CD4-positive, alpha-beta memory T cell (primary cell): ENCODE data around the gene HDAC7. TPM values are rescaled to one million over a fixed set of nuclear protein-coding genes. Genes with fewer than 3 reads are reported as not detected.

Experiments
- CTCF ChIA-PET: fragments of 350-600 bp; sonication (Branson Sonifier 250); formaldehyde crosslinking; loops from one replicate; lab custom pipeline; 2021; ENCODE audit warnings: inconsistent platforms; ENCODE audit not compliant: partially characterized antibody; lab: Charles Lee
- POLR2A ChIA-PET: fragments of 350-600 bp; sonication (Branson Sonifier 250); formaldehyde crosslinking; loops from one replicate; lab custom pipeline; 2021; ENCODE audit not compliant: partially characterized antibody; lab: Charles Lee
- DNase-seq, 5 donors: peaks; one replicate each; pipeline versions ENCODE4 v3.0.0 to v3.0.0-alpha.2; 2020 to 2022; ENCODE audit warnings: mixed read lengths in 1 of 5
- H3K27ac ChIP-seq: one replicate; pipeline ENCODE4 v1.7.0; 2013; ENCODE audit warnings: low read depth, low read length
- H3K27me3 ChIP-seq: 2 replicates; pipeline ENCODE4 v1.7.0; 2013; ENCODE audit warnings: mild to moderate bottlenecking, low read length, moderate library complexity; ENCODE audit not compliant: insufficient read depth
- H3K36me3 ChIP-seq: 2 replicates; pipeline ENCODE4 v1.7.0; 2013; ENCODE audit warnings: mild to moderate bottlenecking, low read length, moderate library complexity; ENCODE audit not compliant: insufficient read depth
- H3K4me1 ChIP-seq: 2 replicates; pipeline ENCODE4 v1.7.0; 2013; ENCODE audit warnings: mild to moderate bottlenecking, low read length, moderate library complexity; ENCODE audit not compliant: insufficient read depth
- H3K4me3 ChIP-seq, 2 donors: one replicate each; pipeline ENCODE4 v1.7.0; 2013; ENCODE audit warnings: low read length in 2 of 2, mild to moderate bottlenecking in 1 of 2
- H3K9me3 ChIP-seq, 2 donors: one replicate each; pipeline ENCODE4 v1.7.0; 2013; ENCODE audit warnings: low read length in 2 of 2, control low read depth in 1 of 2; ENCODE audit not compliant: control insufficient read depth in 1 of 2
- H3K27ac Mint-ChIP-seq, 7 donors: one replicate each; pipeline ENCODE4 v1.8.0; 2020 to 2021; ENCODE audit warnings: mixed read lengths in 7 of 7, mild to moderate bottlenecking in 6 of 7, inconsistent platforms in 3 of 7, moderate library complexity in 3 of 7
- H3K27me3 Mint-ChIP-seq, 2 donors: one replicate each; pipeline ENCODE4 v1.8.0; 2020 to 2021; ENCODE audit warnings: mixed read lengths in 2 of 2
- H3K36me3 Mint-ChIP-seq, 2 donors: one replicate each; pipeline ENCODE4 v1.8.0; 2020 to 2021; ENCODE audit warnings: mixed read lengths in 2 of 2, inconsistent platforms in 1 of 2, mild to moderate bottlenecking in 1 of 2
- H3K4me1 Mint-ChIP-seq, 4 donors: one replicate each; pipeline ENCODE4 v1.8.0; 2020 to 2021; ENCODE audit warnings: mixed read lengths in 4 of 4, mild to moderate bottlenecking in 1 of 4
- H3K4me3 Mint-ChIP-seq, 8 donors: one replicate each; pipeline ENCODE4 v1.8.0; 2020 to 2021; ENCODE audit warnings: mixed read lengths in 8 of 8, mild to moderate bottlenecking in 7 of 8, moderate library complexity in 6 of 8, inconsistent platforms in 3 of 8
- H3K9me3 Mint-ChIP-seq, 8 donors: one replicate each; pipeline ENCODE4 v1.8.0; 2020 to 2021; ENCODE audit warnings: mixed read lengths in 8 of 8, mild to moderate bottlenecking in 5 of 8, inconsistent platforms in 3 of 8, moderate library complexity in 1 of 8
- intact Hi-C: fragments of 100-400 bp; cut with micrococcal nuclease; formaldehyde crosslinking; loops from one replicate; pipeline ENCODE4 v1.15.1; 2023
- polyA plus RNA-seq, 2 donors: library from polyadenylated mRNA; unstranded; fragments of 300-500 nt; fragmentation: Illumina TruSeq; gene quantifications; one replicate each; pipeline ENCODE4 v1.2.3, GENCODE V29; 2021
- total RNA-seq, 2 experiments: library from RNA; stranded (reverse); gene quantifications; one replicate each; pipeline ENCODE4 v1.2.3, GENCODE V29; 2021

The HDAC7 gene
- total and polyA plus RNA-seq, 4 experiments from 2014 or later = 7.9 to 142 (median 83.1) TPM

- H3K36me3 Mint-ChIP-seq = no peaks in the 10 kb centered on the region
- no peak for DNase-seq
- intact Hi-C loops = no loop called here
- peak overlapping the region in 2 of 7 donors; percentile 36 to 68 for H3K27ac Mint-ChIP-seq
- H3K4me1 Mint-ChIP-seq = peaks cover 0 to 22% (median 12%) of the 10 kb centered on the region in 4 donors
- Histone ChIP-seq H3K9me3 (no peaks in the 10 kb centered on the region), H3K36me3 (no peaks in the 10 kb centered on the region), H3K4me1 (peaks cover 8% of the 10 kb centered on the region), H3K27ac (no peak overlapping the region), H3K27me3 (no peaks in the 10 kb centered on the region), H3K4me3 (no peak overlapping the region)
- H3K27me3 Mint-ChIP-seq = no peaks in the 10 kb centered on the region
- no peaks in the 10 kb centered on the region for H3K9me3 Mint-ChIP-seq
- peak overlapping the region in 1 of 8 donors; percentile 45 for H3K4me3 Mint-ChIP-seq
- POLR2A ChIA-PET = interaction anchor here (1.2 kb wide), 1 partner anchor 12 kb away, joined by 3 read pairs; no protein-coding TSS in a partner anchor
- CTCF ChIA-PET = interaction anchor here (1.5 to 13.8 kb wide), 6 partner anchors 18 to 100 kb away, joined by 3 to 671 read pairs (median 9); partner anchors contain the start of gene SLC48A1
Measured at GRCh38 chr12:47735649-47736048, 84.1 kb downstream of the HDAC7 start.

- Mint-ChIP-seq H3K9me3 (no peaks in the 10 kb centered on the region), H3K4me3 (no peak overlapping the region), H3K27me3 (no peaks in the 10 kb centered on the region), H3K27ac (no peak overlapping the region), H3K4me1 (peaks cover 0 to 14% (median 7%) of the 10 kb centered on the region in 4 donors), H3K36me3 (no peaks in the 10 kb centered on the region)
- ChIA-PET CTCF (interaction anchor here (1.1 to 6.8 kb wide), 3 partner anchors 8 to 104 kb away, joined by 4 to 96 read pairs (median 8); partner anchors contain the start of gene RAPGEF3), POLR2A (no interaction called here)
- peaks cover 4% of the 10 kb centered on the region for H3K4me1 ChIP-seq
- no peaks in the 10 kb centered on the region for H3K36me3 ChIP-seq
- no peaks in the 10 kb centered on the region for H3K27me3 ChIP-seq
- DNase-seq = no peak
- no peak overlapping the region for H3K27ac ChIP-seq
- intact Hi-C loops = no loop called here
- H3K9me3 ChIP-seq = no peaks in the 10 kb centered on the region
- H3K4me3 ChIP-seq = no peak overlapping the region
Measured at GRCh38 chr12:47734725-47735480, 84.8 kb downstream of the HDAC7 start.

GRCh38 chr12:47733142-47733541 is 86.6 kb downstream of the HDAC7 start:
- no peaks in the 10 kb centered on the region for H3K4me1 ChIP-seq
- H3K4me3 Mint-ChIP-seq = no peak overlapping the region
- H3K9me3 Mint-ChIP-seq = no peaks in the 10 kb centered on the region
- H3K9me3 ChIP-seq = no peaks in the 10 kb centered on the region
- H3K36me3 ChIP-seq = no peaks in the 10 kb centered on the region
- H3K27me3 Mint-ChIP-seq = no peaks in the 10 kb centered on the region
- intact Hi-C loops = no loop called here
- peaks cover 0 to 4% (median under 1%) of the 10 kb centered on the region in 4 donors for H3K4me1 Mint-ChIP-seq
- ChIA-PET POLR2A (interaction anchor here (1.4 kb wide), 1 partner anchor 9 kb away, joined by 3 read pairs; no protein-coding TSS in a partner anchor), CTCF (interaction anchor here (1.1 to 6.8 kb wide), 8 partner anchors 10 to 104 kb away, joined by 3 to 96 read pairs (median 4); partner anchors contain the start of gene RAPGEF3)
- no peak overlapping the region for H3K4me3 ChIP-seq
- no peaks in the 10 kb centered on the region for H3K36me3 Mint-ChIP-seq
- no peak for DNase-seq
- H3K27me3 ChIP-seq = no peaks in the 10 kb centered on the region
- H3K27ac ChIP-seq = no peak overlapping the region
- H3K27ac Mint-ChIP-seq = peak overlapping the region in 1 of 7 donors; percentile 48

Other genes with a start within 250 kb of the HDAC7 start
- gene RPAP3, start 113.9 kb downstream of the HDAC7 start, total RNA-seq = 10 to 100 TPM; 40.8 to 41.8 TPM
- 10 to 100 TPM; 32.1 to 33.3 TPM for gene RPAP3, start 113.9 kb downstream of the HDAC7 start, polyA plus RNA-seq
- not detected for gene ENDOU, start 94.4 kb downstream of the HDAC7 start, total RNA-seq
- not detected for gene ENDOU, start 94.4 kb downstream of the HDAC7 start, polyA plus RNA-seq
- gene RAPGEF3, start 61.0 kb downstream of the HDAC7 start, total RNA-seq = under 1 TPM; 0.15 to 0.39 TPM
- gene RAPGEF3, start 61.0 kb downstream of the HDAC7 start, polyA plus RNA-seq = under 1 TPM in 1 of 2 donors, not detected in 1; 0.14 TPM
- gene SLC48A1, start 46.7 kb downstream of the HDAC7 start, total RNA-seq = 10 to 100 TPM; 12.1 to 12.3 TPM
- 1 to 10 TPM; 8.7 to 9.0 TPM for gene SLC48A1, start 46.7 kb downstream of the HDAC7 start, polyA plus RNA-seq
- 1 to 10 TPM; 1.6 to 3.2 TPM for gene VDR, start 85.1 kb upstream of the HDAC7 start, total RNA-seq
- under 1 TPM; 0.37 to 0.45 TPM for gene VDR, start 85.1 kb upstream of the HDAC7 start, polyA plus RNA-seq
- 10 to 100 TPM; 42.5 to 42.7 TPM for gene TMEM106C, start 143.7 kb upstream of the HDAC7 start, total RNA-seq
- 10 to 100 TPM; 46.6 to 77.4 TPM for gene TMEM106C, start 143.7 kb upstream of the HDAC7 start, polyA plus RNA-seq
- gene COL2A1, start 184.6 kb upstream of the HDAC7 start, total RNA-seq = not detected
- not detected for gene COL2A1, start 184.6 kb upstream of the HDAC7 start, polyA plus RNA-seq